HG03045 (cell line): ENCODE results near the gene HES1.

Source experiments
- ATAC-seq: cut with Tn5 transposase; IDR thresholded peaks from one replicate; pipeline ENCODE4 v1.9.1; 2021; ENCODE audit warnings: mild to moderate bottlenecking, moderate library complexity; ENCODE audit not compliant: unreplicated experiment

The HES1 gene

DNA sequence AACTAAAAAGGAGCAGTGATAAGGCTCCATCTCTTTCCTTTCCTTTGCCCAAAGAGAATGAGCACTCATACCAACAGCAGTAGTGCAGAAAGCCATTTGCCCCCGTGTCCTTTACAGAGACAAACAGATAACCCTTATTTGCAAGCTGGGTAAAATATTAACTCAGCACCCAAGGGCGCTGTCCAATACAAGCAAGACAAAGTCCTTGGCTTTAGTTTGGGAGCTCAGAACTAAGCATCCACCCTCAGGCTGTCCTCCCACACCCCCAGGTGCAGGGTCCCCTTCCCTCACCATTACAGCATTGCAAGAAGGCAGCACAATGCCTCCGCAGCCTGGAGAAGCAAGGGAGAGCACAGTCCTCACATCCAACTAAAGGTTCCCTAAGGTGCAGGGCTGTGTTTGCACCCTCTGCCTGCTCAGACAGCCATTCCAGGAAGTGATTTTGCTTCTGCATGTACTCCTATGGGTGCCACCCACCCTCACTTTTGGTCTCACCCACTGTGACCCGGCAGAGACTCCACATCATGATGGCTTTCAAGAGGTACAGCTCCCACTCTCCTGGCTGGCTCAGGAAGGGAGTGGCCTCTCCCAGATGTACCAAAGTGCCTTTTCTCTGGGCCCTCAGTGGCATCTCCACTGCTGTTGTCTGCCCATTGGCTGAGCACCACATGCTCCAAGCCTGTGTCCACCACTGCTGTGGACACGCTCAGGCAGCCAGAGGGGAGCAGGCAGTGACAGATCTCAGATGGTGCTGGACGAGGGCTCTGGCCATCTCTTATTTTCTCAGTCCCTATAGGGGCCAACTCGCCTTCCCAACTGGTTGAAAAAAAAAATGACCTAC is 34.1 kb upstream of the HES1 start:
- peak; percentile 23 for ATAC-seq

DNA sequence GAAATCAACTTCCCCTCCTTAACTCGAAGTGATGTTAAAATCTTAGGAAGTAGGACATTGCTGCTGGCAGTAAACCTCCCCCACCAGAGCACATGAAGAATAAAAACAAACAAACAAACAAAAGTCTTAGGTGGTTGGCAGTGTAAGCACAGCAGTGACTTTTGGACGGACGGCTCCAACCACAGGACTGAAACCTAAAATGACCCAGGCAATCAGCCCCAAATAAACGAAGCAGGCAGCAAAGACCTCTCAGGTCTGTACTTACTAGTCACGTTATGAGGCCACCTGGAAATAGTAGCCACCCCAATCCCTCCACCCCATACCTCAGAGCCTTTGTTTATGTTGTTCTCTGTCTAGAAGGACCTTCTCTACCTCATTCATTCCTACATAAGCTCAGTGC is 33.5 kb upstream of the HES1 start:
- ATAC-seq, result no peak

DNA sequence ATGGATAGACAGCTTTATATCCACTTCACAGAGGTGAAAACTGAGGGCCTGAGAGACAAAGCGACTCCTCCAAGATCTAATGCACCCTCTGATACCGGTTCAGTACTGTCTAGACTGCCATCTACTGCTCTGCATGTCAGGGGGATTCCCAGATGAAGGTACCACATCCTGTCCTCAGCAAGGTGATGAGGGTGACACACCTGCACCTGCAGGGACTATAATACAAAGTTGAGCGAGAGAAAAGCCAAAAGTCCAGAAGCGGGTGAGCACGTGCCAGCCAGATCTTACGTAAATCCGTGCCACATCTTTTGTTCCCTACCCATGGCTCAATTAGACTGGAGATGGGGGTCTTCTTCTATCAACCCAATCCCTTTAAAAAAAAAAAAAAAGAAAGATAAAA is 32.4 kb upstream of the HES1 start:
- no peak for ATAC-seq

DNA sequence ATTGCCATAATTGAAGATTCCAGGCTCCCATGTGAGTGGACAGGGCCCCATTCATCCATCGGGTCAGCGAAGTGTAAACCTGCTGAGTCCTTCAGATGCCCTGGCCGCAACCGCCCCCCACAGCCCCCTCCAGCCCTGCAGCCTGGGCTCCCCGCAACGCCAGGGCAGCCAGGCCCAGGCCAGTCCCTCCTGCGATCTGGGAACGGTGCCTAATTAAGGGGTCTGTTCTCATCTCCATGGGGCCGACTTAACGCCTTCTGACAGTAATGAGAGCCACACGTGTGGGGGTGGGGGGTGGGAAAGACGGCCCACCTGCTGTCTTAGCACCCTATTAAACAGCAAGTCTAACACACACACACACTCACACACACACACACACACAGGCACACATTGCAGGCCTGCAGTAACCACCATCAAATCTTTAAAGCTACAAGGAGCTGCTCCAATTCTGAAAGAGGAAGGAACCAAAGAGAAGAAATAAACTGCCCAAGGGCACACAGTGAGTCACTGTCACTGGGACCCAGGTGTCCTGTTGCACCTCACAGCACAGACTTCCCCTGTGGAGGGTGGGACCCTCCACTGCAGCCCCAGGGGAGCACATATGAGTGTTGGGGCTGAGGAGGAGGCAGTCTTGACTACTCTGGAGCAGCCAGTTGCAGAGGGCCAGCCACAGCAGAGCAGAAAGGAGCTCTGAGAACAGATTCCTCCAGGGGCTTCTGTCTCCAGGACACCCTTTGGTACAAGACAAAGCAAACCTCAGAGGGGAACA is 31.8 kb upstream of the HES1 start:
- ATAC-seq, result no peak

DNA sequence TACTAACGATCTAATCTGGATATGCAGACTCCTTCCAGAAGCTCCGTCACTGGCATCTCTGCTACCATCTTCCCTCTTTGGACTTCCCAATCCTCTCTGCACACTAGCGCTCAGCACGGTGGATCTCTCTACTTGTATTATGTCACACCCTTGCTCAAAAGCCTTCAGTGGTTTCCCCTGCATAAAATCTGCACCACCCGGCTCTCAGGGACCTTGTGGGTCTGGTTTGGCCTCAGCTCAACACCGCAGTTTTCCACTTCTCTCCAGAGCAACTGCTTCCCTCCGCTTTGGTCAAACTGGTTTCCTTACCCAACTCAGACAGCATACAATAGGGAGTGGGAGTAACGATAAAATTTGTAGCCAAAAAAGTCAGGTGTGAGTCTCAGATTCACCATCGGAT is 30.7 kb upstream of the HES1 start:
- ATAC-seq, result no peak

DNA sequence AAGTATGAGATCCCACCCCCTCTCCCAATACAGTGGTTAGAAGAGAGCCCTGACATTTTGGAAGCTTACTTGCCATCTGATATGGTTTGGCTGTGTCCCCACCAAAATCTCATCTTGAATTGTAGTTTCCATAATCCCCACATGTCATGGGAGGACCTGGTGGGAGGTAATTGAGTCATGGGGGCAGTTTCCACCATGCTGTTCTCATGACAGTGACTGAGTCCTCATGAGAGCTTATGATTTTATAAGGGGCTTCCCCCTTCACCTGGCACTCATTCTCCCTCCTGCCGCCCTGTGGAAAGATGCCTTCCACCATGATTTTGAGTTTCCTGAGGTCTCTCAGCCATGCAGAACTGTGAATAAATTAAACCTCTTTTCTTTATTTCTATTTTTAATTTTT is 28.8 kb upstream of the HES1 start:
- no peak for ATAC-seq

DNA sequence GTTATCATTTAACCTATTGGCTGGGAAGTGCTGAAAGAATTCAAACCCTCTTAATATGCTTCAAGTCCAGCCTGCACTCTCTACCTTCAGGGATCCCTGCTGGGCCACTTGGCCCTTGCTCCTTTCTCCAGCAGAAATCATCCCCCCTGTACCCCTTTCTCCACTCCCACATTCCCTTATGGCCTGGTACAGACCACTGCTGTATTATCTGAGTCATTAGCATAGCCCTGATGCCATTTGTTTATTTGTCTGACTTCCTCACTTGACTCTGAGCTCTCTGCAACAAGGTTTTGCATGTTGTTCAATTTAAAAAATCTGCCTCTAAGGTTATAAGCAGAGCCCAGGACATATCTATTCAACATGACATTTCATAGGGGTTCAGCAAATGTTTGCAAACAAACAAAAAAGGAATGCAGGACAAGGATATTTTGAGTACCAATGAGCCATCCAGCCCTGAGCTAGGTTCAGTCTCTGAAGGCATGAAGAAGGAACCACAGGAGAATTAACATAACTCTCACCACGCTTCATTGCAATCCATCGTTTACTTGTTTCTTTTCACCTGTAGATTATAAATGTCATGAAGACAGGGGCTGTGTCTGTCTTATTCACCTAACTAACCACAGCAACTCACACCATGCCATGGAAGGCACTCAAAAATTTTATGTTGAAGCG is 26.6 kb upstream of the HES1 start:
- ATAC-seq, result no peak

DNA sequence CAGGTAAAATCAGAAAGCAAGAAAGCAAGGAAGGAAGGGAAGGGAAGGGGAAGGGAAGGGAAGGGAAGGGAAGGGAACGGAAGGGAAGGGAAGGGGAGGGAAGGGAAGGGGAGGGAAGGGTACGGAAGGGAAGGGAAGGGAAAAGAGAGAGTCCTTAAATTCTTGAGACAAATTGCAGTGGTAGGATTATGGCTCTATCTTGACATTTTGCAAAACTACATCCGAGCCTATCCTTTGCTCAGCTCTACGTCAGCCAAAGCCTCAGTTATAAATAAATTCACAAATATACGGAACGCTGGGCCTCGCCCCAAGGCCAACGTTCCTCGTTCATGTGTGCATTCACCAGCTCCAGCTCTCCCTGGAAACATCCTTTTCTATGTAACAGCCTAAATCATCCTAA is 25.5 kb upstream of the HES1 start:
- ATAC-seq, result no peak

DNA sequence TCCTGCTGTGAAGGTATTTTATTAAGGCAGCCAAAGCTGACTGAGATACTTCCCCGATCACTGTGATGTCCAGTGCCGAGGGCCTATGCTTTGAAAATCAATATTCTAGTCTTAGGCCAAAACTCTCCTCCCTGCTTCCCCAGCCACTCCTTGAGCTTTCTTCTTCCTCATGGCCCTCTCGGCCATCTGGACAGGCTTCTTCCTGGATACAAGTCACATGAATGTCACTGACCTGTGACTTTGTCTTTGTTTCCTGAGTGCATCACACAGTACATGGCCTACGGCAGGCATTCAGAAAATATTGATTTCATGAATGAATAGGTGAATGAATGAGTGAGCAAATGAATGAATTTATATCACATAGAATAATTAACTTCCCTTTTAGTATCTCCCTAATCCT is 24.6 kb upstream of the HES1 start:
- no peak for ATAC-seq

DNA sequence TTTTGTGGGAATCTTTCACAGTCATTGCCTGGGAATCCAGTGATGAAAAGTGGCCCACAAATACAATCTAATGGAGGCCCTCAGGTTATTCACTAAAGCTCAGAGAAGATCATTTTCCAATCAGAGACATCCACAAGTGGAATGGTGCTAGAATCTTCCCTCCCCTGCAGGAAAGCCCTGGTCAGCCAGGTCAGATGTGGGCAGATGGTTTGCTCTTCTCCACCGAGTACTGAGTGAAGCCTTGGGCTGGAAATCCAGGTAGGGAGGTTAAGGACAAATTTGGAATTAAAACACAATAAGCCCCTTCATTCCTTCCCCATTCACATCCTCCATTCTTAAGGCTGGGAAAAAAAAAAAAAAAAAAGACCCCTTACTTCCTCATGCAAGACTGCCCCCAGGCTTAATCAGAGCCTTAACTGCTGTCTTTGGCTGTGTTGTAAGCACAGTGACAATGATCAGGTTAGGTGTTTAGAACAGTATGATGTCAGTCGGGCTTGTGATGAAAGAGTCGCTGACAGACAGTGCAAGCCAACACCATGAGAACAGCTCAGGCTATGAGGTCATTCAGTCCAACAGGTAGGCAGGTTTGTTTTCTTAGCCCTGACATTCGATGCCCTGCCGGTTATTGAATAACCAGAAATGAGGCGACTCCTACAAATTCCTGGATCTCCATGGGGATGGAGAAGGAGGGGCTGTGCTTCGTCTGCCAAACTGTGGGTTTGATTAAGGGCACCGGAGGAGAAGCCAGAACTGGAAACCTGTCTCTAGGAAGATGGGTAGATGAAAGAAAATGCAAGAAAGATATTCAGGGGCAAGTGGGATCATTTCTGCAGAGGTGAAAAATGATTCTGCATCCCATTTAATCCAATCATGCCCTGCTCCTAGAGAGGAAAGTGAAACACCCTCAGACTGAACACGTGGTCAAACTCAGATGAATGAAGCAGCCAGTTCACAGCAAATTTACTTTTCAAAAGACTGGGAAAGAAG is 23.5 kb upstream of the HES1 start:
- no peak for ATAC-seq

DNA sequence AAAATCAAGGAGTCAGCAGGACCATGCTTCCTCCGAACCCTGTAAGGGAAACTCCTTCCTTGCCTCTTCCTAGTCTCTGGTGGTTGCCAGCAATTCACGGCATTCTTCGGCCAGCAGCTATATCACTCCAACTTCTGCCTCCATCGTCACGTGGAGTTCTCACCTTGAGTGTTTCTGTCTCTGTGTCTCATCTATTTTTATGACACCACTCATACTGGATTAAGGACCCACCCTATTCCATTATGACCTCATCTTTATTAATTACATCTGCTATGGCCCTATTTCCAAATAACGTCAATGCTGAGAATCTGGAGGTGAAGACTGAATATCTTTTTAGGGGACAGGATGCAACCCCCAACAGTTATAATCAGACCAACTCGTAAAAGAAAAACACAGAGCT is 21.8 kb upstream of the HES1 start:
- ATAC-seq, result no peak

DNA sequence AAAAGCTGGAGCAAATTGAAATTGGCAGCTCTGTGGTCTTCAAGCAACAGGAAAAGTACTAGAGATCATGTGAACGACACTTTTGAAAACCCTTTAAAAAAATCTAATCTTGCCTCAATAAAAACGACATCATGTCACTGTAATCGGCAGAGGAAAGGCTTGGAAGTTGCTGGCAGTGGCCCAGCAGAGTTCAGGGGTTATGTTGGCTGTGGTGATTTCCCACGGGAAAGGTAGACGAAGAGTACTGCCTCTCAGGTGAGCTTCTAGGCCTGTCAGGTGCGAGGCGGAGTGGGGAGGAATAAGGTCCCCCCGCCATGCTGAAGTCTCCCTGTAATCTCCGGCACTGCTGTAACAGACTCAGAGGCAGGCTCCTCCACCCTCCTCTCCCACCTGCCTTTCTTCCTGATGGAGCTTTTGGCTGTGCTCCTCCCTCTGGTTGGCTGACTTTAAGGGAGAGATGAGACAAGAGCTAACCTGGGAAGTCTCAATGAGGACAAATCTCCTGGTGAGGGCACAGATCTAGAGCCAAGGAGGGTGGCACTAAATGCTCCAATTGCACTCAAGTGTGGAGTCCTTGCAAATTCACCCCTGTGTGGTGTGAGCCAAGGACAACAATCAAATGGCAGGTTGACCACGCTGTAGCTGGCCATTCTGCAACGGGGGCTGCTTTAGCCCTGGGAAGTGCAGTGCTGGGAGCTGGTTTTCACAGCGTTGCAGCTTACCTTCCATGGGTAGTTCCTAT is 18.7 kb upstream of the HES1 start:
- no peak for ATAC-seq

DNA sequence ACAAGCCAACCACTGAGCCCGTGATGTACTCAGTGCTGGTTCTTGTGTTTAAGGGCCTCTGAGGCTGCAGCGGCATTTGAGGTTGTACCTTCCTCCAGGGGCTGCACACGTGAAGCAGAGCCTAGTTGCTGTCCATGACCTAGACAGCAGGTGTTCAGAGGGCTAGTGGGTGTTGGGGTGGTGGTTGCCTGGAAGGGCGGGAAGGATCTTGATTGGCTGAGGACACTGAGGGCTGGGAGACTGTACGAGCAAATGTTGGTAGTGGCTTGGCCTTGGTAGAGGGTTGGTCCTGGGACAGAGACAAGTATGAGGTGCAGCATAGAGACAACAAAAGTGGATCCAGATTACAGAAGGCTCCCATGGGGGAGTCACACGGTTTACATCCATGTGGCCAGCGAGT is 17.0 kb upstream of the HES1 start:
- ATAC-seq, result no peak

DNA sequence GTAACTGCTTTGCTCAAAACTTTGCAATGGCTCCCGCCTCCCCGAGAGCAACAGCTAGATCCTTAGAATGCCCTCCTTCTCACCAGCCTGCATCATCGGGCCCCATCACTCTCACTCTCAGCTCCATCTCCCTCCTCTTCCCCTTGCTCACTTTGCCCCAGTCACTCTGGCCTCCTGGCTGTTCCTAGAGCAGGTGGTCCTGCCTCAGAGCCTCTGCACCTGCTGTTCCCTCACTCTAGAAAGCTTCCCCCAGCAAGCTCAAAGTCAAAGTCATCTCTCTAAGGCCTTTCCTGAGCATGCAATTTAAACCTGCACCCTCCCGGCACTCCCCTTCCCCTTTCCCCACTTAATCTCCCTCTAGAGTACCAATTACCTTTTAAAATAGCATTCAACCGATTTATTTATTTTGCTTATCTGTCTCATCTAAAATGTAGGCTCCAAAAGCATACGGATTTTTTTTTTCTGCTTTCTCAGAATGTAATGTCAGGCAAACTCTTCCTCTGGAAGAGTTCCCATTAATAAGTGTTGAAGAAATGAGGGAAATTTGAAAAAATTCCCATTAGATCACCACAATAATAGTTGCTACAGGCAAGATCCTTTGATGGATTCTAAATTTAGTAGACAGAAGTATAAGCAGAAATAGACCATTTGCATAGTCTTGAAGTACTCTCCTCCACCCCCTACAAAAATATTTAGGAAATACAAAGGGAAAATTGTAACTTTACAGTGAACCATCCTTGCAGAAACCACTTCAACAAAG is 15.9 kb upstream of the HES1 start:
- ATAC-seq, result no peak

DNA sequence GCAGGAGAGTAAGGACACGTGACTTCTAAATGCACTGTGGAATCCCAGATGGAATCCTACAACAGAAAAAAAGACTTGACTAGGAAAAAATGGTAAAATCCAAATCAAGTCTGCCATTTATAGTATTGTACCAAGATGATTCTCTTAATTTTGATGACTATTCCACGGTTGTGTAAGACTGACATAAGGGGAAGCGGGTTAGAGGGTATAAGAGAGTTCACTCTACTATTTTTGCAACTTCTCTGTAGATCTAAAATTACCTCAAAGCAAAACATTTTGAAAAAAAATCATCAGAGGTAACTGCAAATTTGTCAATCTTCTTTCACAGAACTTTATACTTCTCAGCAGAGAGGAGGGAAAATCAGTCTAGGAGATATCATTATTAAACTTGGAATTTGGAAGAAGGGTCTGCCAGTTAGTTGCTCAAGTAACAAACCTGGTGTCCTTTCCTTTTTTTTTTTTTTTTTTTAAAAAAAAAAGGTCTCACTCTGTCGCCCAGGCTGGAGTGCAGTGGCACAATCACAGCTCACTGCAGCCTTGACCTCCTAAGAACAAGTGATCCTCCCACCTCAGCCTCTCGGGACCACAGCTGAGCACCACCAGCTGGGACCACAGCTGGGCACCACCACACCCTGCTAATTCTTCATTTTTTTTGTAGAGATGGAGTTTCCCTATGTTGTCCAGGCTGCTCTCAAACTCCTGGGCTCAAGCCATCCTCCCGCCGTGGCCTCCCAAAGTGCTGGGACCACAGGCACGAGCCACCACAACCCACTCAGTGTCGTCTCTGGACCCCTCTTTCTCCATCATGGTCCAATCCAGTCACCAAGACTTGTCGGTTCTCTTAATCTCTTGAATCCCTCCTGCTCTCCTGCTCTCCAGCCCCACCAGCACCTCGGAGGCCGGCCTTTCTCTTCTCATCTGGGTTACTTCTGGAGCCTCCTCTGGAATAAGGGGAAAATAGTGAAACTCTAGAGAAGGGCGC is 14.9 kb upstream of the HES1 start:
- ATAC-seq, result no peak

DNA sequence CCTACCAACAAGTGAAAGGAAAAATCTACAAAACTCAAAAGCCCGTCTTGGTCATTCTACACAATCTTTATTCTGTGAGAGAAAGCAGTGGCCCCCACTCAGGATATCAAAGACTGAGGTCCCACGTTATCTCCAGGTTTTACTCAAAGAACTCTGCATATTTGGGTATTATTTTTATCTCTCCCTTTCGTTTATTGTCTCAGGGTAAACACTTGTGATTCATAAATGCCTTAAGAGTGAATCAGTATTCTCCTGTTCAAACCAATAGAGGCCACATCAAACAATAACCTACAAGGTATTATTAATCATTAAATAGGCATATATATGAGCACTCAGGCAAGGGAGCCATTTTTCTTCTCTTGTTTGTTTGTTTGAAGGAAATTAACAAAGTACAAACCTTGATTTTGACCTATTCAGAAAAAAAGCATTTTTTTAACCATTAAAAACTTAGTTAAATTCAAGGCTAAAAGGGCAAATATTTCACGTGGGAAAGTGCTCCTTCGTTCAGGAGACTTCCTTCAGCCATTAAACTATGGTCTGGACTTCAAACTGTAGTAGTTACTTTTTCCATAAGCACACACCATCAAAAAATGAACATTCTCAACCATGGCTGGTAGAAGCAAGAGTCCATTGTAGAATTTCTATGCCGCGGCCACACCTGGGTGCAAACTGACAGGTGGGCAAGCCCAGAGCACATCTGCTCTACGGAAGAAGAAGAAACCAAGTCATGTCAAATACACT is 13.9 kb upstream of the HES1 start:
- no peak for ATAC-seq

DNA sequence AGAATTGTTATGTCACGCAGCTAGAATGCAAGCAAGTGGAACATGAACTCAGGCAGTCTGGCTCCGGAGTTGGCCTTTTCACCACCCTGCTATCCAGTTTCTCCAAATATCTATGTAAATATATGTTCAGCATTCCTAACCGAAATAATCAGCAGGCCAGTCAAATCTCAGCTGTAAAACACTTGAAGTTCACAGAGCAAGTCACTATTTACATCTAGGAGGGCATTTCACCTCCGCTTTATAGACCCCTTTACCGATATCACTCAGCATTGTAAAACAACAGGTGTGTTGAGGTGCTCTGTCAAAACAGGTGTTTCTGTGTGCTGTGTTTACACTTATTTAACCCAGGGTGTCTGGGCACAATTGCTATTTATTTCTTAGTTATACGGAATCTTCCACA is 12.2 kb upstream of the HES1 start:
- no peak for ATAC-seq
